ENCODE data around the gene PTGER4. TPM values are rescaled to one million over a fixed set of nuclear protein-coding genes. Genes with fewer than 3 reads are reported as not detected.

PTGER4 gene
- total and polyA plus RNA-seq, 2 of the 8 experiments (the other 6 are each of a cell fraction or from before 2014, with no cell fraction given) = 0.76 to 1.2 TPM

GRCh38 chr5:40688996-40689395 is 9.3 kb downstream of the PTGER4 start (continued):
- TF ChIP-seq SP2 (IDR thresholded peaks at IDR 0.05; ENCODE audit: low read length) (no peak), KDM4A (IDR thresholded peaks at IDR 0.05; ENCODE audit: low read depth, low read length, severe bottlenecking) (no peak), SAP30 (IDR thresholded peaks at IDR 0.05; ENCODE audit: insufficient read depth, insufficient replicate concordance, low read length) (no peak), CREB1 (IDR thresholded peaks at IDR 0.05) (no peak)
